Measurements from ENCODE around the gene CCDC110. TPM values are rescaled to one million over a fixed set of nuclear protein-coding genes. Genes with fewer than 3 reads are reported as not detected.

CCDC110 gene
- polyA plus RNA-seq, 1 experiment: not detected

DNA sequence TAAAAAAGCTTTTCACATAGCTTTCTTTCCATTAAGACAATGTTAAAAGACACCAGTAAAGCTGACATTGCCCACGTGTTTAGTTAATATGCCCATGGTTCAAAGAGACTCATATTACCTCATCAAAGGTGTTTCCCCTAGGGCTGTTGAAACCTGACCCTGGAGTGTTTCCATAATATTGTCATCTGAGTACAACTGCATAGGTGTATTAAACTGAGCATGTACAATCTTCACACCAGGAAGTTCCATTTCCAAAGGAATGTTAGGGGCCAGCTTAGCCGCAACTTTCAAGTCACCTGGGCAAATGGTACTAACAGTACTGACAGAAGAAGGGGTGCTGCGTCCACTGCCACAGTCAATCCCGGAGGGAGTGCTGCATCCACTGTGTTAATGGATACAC lies 36.6 kb upstream of the CCDC110 start:
- POLR2A ChIA-PET: no interaction called here
- DNase-seq (ENCODE audit: low read depth): no peak
- Histone ChIP-seq H3K27me3 (ENCODE audit: control insufficient read depth, insufficient read depth, low read length) (no peaks in the 10 kb centered on the region), H3K36me3 (ENCODE audit: control insufficient read depth, insufficient read depth, low read length) (no peaks in the 10 kb centered on the region), H3K4me3 (ENCODE audit: low read depth, low read length) (no peak overlapping the region)
- TF ChIP-seq, protein P1, sequence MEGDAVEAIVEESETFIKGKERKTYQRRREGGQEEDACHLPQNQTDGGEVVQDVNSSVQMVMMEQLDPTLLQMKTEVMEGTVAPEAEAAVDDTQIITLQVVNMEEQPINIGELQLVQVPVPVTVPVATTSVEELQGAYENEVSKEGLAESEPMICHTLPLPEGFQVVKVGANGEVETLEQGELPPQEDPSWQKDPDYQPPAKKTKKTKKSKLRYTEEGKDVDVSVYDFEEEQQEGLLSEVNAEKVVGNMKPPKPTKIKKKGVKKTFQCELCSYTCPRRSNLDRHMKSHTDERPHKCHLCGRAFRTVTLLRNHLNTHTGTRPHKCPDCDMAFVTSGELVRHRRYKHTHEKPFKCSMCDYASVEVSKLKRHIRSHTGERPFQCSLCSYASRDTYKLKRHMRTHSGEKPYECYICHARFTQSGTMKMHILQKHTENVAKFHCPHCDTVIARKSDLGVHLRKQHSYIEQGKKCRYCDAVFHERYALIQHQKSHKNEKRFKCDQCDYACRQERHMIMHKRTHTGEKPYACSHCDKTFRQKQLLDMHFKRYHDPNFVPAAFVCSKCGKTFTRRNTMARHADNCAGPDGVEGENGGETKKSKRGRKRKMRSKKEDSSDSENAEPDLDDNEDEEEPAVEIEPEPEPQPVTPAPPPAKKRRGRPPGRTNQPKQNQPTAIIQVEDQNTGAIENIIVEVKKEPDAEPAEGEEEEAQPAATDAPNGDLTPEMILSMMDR (IDR thresholded peaks at IDR 0.05; ENCODE audit: insufficient read depth, low read depth, low read length): no peak
- CTCF ChIA-PET: interaction anchor here (1.1 kb wide), 1 partner anchor 74 kb away, joined by 3 read pairs; no protein-coding TSS in a partner anchor

DNA sequence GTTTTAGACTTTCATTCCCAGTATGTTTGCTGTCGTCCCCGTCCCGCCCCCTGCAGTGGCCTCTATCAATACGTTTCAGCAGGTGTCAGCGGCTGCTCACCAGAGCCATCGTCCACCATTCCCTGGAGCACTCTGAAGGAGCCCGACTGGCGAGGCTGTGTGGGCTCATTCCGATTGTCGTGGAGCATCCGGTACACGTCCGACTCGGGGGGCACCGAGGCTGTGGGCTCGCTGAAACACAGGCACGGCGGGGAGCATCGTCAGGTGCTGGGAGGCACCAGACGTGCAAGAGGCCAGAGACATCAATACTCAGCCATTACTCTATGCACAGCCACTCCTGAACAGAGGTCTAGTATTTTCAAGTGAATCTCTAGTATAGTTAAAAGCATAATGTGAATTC lies 34.9 kb upstream of the CCDC110 start:
- CTCF ChIA-PET: no interaction called here
- no peaks in the 10 kb centered on the region for H3K36me3 ChIP-seq (ENCODE audit: control insufficient read depth, insufficient read depth, low read length)
- TF ChIP-seq, protein P1 (IDR thresholded peaks at IDR 0.05; ENCODE audit: insufficient read depth, low read depth, low read length): no peak
- no peaks in the 10 kb centered on the region; the same call in 1 of the 2 replicates for H3K27me3 ChIP-seq (ENCODE audit: control insufficient read depth, insufficient read depth, low read length)
- POLR2A ChIA-PET: no interaction called here
- DNase-seq (ENCODE audit: low read depth): no peak
- H3K4me3 ChIP-seq (ENCODE audit: low read depth, low read length): no peak overlapping the region

DNA sequence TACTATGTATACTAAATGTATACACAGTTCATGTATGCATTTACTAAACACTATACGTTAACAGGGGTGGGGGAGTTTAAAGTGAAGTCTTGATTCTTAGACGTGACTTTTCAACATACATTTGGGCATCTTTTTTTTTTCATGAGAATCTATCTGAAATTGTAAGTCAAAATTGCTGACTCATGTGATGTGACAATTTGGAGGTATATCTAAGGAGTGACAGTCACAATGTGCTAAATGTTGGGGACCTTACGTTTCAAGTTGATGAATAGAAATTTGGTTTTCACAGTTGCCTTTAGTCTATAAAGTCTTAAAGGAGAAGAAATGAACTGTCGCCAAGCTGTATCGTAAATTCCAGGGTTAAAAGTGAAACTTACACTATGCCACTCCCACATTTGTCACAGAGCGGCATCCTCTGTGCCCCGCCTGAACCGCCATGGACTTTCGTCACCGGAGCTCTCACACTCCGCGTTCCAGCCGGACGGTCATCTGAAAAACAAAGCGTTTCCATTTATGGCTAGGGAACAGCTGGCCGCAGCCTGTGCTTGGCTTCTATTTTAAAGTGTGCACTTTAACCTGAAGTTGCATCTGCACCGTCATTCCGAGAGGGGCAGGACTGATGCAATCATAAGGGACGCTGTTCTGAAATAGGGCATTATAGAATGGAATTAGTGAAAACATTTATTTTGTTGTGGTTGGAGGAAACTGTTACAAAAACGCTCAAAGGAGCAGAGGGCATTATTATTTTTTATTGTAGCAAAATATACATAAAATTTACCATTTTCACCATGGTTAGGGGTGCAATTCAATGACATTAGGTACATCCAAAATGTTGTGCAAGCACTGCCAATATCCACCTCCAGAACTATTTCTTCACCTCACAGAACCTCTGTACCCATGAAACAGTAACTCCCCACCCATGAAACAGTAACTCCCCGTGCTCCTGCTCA lies 32.8 kb upstream of the CCDC110 start:
- H3K4me3 ChIP-seq (ENCODE audit: low read depth, low read length): peak overlapping the region; percentile 33
- H3K27me3 ChIP-seq (ENCODE audit: control insufficient read depth, insufficient read depth, low read length): no peaks in the 10 kb centered on the region; the same call in 1 of the 2 replicates
- ChIA-PET CTCF (interaction anchor here (0.9 kb wide), 1 partner anchor 30 kb away, joined by 3 read pairs; no protein-coding TSS in a partner anchor), POLR2A (no interaction called here)
- no peaks in the 10 kb centered on the region for H3K36me3 ChIP-seq (ENCODE audit: control insufficient read depth, insufficient read depth, low read length)
- TF ChIP-seq, protein P1 (IDR thresholded peaks at IDR 0.05; ENCODE audit: insufficient read depth, low read depth, low read length): no peak
- DNase-seq (ENCODE audit: low read depth): no peak

DNA sequence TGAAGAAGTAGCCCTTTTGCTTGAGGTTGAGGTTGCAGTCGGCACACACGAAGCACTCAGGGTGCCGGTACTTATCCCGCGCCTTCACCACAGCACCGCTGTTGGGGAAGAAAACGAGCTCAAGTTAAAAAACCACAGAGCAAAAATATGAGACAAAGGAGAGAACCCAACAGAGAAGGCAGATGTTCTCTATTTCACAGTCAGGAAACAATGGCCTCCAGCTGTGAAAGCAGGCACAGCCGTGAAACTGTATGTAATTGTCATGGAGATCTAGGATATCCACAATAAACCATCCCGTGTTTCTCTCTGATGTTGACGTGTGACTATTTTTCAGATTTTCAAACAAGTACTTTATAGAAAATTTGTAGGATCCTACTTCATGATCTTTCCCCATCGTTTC lies 30.9 kb upstream of the CCDC110 start:
- H3K36me3 ChIP-seq (ENCODE audit: control insufficient read depth, insufficient read depth, low read length): no peaks in the 10 kb centered on the region
- no peak overlapping the region for H3K4me3 ChIP-seq (ENCODE audit: low read depth, low read length)
- TF ChIP-seq, protein P1 (IDR thresholded peaks at IDR 0.05; ENCODE audit: insufficient read depth, low read depth, low read length): no peak
- ChIA-PET POLR2A (no interaction called here), CTCF (interaction anchor here (0.6 to 1.0 kb wide), 2 partner anchors 58 to 543 kb away, joined by 3 read pairs; no protein-coding TSS in a partner anchor)
- no peaks in the 10 kb centered on the region; the same call in 1 of the 2 replicates for H3K27me3 ChIP-seq (ENCODE audit: control insufficient read depth, insufficient read depth, low read length)
- no peak for DNase-seq (ENCODE audit: low read depth)

DNA sequence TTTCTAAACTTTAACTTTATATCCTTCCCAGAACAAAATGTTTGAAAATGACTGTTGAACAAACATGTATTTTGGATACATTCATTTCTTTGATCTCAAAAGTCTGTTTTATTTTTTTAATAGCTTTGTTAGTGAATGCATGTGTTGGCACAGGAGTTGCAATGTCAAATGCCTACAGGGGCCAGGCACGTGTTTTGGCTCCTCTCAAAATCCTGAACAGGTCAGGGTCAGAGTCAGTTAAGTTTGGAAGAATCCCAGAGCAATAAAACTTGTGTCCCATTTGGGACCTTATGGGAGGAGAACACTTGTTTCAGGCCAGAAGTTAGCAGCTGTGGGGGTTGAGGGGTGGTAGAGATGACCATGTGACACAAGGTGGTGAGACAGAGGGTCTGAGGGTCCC lies 29.0 kb upstream of the CCDC110 start:
- no peak for DNase-seq (ENCODE audit: low read depth)
- TF ChIP-seq, protein P1 (IDR thresholded peaks at IDR 0.05; ENCODE audit: insufficient read depth, low read depth, low read length): no peak
- Histone ChIP-seq H3K36me3 (ENCODE audit: control insufficient read depth, insufficient read depth, low read length) (no peaks in the 10 kb centered on the region), H3K4me3 (ENCODE audit: low read depth, low read length) (no peak overlapping the region), H3K27me3 (ENCODE audit: control insufficient read depth, insufficient read depth, low read length) (no peaks in the 10 kb centered on the region; the same call in 1 of the 2 replicates)
- POLR2A ChIA-PET: no interaction called here
- CTCF ChIA-PET: no interaction called here
